IPS DF 6.9 (cell line): ENCODE measurements around the gene PLK5.
"Not testable (repeated sequence)": the region's sequence is repeated elsewhere in the genome, so short reads cannot be mapped to it uniquely, and the experiment has no call there.

Source experiments
- DNase-seq: peaks from one replicate; pipeline ENCODE4 v3.0.0-alpha.2; 2013; ENCODE audit warnings: low read depth, low spot score
- H3K27ac ChIP-seq: one replicate; pipeline ENCODE4 v1.5.1; 2013; ENCODE audit warnings: low read length, control low read depth
- H3K27me3 ChIP-seq: 2 replicates; pipeline ENCODE4 v1.6.1; 2013; ENCODE audit warnings: mild to moderate bottlenecking, low read length; ENCODE audit not compliant: control insufficient read depth, insufficient read depth
- H3K36me3 ChIP-seq: 2 replicates; pipeline ENCODE4 v1.6.1; 2013; ENCODE audit warnings: low read length; ENCODE audit not compliant: control insufficient read depth, insufficient read depth
- H3K4me1 ChIP-seq: 2 replicates; pipeline ENCODE4 v1.6.1; 2013; ENCODE audit warnings: low read length; ENCODE audit not compliant: control insufficient read depth, insufficient read depth
- H3K4me3 ChIP-seq: 2 replicates; pipeline ENCODE4 v1.5.1; 2013; ENCODE audit warnings: mild to moderate bottlenecking, low read length
- H3K9me3 ChIP-seq: 2 replicates; pipeline ENCODE4 v1.6.1; 2013; ENCODE audit warnings: low read length, inconsistent platforms; ENCODE audit not compliant: control insufficient read depth, insufficient read depth
- WGBS: extraction: QIAGEN DNeasy Blood & Tissue Kit; methylation state at CpG from one replicate; pipeline ENCODE4 v1.1.7; 2013; ENCODE audit warnings: mixed read lengths, missing lambda C conversion rate; ENCODE audit not compliant: insufficient read length, insufficient coverage; 5-methylcytosine and 5-hydroxymethylcytosine counted together

PLK5 gene

GRCh38 chr19:1539749-1540148 is 15.9 kb downstream of the PLK5 start:
- H3K4me1 ChIP-seq, H3K36me3 ChIP-seq, H3K27ac ChIP-seq, DNase-seq, H3K4me3 ChIP-seq, H3K27me3 ChIP-seq, H3K9me3 ChIP-seq: not testable (repeated sequence)
- WGBS: no CpG with 5 or more reads among the region's 11 CpGs

DNA sequence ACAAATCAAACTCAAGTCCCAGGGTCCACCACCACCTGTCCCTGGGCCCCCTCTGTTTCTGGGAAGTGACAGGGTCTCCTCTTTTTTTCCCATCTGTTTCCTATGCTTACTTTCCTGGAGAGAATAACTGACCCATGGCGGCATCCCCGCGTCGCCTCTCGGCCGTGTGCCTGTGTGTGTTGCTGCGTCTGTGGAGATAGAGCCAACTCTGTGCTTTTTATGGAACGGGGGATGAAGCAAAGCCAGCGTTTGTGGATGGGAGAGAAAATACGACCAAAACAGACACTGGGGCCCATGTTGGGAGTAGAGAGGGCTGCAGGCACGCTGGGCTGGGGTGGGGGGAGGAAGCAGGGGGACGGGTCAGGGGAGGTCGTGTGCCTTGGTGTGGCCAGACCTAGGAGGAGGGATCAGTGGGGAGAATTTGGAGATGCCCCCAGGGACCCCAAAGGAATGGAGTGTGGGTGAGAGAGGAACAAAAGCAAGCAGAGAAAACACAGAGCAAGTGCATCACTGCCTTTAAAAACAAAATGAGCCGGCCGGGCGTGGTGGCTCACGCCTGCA is 16.6 kb downstream of the PLK5 start:
- H3K36me3 ChIP-seq: no peaks in the 10 kb centered on the region
- no peaks in the 10 kb centered on the region for H3K9me3 ChIP-seq
- no peaks in the 10 kb centered on the region for H3K27me3 ChIP-seq
- WGBS: no CpG with 5 or more reads among the region's 17 CpGs
- no peak overlapping the region for H3K4me3 ChIP-seq
- no peak overlapping the region for H3K27ac ChIP-seq
- no peaks in the 10 kb centered on the region for H3K4me1 ChIP-seq
- DNase-seq: no peak

DNA sequence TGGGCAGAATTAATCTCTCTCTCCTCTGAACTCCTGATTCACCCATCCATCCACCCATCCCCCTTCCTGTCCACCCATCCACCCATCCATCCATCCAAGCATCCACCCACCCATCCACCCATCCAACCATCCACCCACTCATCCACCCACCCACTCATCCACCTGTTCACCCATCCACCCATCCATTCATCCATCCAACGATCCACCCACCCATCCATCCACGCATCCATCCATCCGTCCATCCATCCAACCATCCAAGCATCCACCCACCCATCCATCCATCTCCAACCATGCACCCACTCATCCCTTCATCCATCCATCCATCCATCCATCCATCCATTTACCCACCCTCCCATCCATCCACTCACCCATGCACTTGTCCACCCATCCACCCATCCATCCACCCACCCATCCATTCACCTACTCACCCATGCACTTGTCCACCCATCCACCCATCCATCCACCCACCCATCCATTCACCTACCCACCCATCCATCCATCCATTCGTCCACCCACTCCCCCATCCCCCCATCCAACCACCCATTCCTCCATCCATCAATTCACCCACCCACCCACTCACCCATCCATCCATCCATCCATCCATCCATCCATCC is 25.6 kb downstream of the PLK5 start:
- Histone ChIP-seq H3K4me3 (no peak overlapping the region), H3K9me3 (no peaks in the 10 kb centered on the region), H3K27me3 (no peaks in the 10 kb centered on the region), H3K4me1 (no peaks in the 10 kb centered on the region), H3K27ac (no peak overlapping the region), H3K36me3 (no peaks in the 10 kb centered on the region)
- DNase-seq: no peak
- WGBS: 100% methylated on average over 4 of the region's 4 CpGs

- Histone ChIP-seq H3K27ac (no peak overlapping the region), H3K4me1 (no peaks in the 10 kb centered on the region), H3K27me3 (no peaks in the 10 kb centered on the region), H3K9me3 (no peaks in the 10 kb centered on the region), H3K4me3 (no peak overlapping the region), H3K36me3 (peaks cover 9% of the 10 kb centered on the region)
- WGBS: no CpG with 5 or more reads among the region's 17 CpGs
- no peak for DNase-seq
Observed at GRCh38 chr19:1551068-1552040, 27.5 kb downstream of the PLK5 start.

DNA sequence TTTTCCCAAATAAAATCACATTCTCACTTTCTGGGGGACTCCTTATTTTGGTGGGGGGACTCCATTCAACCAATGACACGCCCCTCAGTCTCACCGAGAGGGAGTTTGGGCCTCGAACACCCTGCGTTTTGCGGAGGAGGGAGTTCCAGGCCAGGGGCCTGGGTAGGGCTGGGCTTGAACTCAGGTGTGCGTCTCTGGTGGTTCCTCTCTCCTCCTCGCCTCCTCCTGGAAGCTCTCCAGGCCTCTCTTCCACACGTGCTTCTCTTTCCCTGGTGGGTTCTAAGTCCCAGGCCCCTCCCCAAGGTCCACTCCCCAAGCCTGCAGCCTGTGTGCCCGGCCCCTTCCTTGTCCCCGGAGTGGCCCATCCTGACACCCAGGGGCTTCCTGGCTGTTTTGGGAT is 29.5 kb downstream of the PLK5 start:
- Histone ChIP-seq H3K36me3 (peaks cover 12% of the 10 kb centered on the region), H3K27ac (no peak overlapping the region), H3K4me3 (no peak overlapping the region), H3K4me1 (no peaks in the 10 kb centered on the region), H3K27me3 (no peaks in the 10 kb centered on the region), H3K9me3 (no peaks in the 10 kb centered on the region)
- DNase-seq: no peak
- WGBS: no CpG with 5 or more reads among the region's 10 CpGs

- Histone ChIP-seq H3K36me3 (peaks cover 12% of the 10 kb centered on the region), H3K27me3 (no peaks in the 10 kb centered on the region), H3K27ac (no peak overlapping the region), H3K4me1 (no peaks in the 10 kb centered on the region), H3K9me3 (no peaks in the 10 kb centered on the region), H3K4me3 (no peak overlapping the region)
- DNase-seq: no peak
- WGBS: no CpG with 5 or more reads among the region's 24 CpGs
Observed at GRCh38 chr19:1554968-1555367, 31.1 kb downstream of the PLK5 start.

- no peaks in the 10 kb centered on the region for H3K9me3 ChIP-seq
- no peak overlapping the region for H3K27ac ChIP-seq
- peaks cover 15% of the 10 kb centered on the region for H3K36me3 ChIP-seq
- H3K4me3 ChIP-seq: no peak overlapping the region
- no peaks in the 10 kb centered on the region for H3K4me1 ChIP-seq
- WGBS: no CpG with 5 or more reads among the region's 121 CpGs
- no peak for DNase-seq
- no peaks in the 10 kb centered on the region for H3K27me3 ChIP-seq
Observed at GRCh38 chr19:1555487-1556389, 31.9 kb downstream of the PLK5 start.

GRCh38 chr19:1556390-1557070 is 32.7 kb downstream of the PLK5 start:
- no CpG with 5 or more reads among the region's 66 CpGs for WGBS
- no peaks in the 10 kb centered on the region for H3K9me3 ChIP-seq
- peaks cover 19% of the 10 kb centered on the region for H3K36me3 ChIP-seq
- H3K4me1 ChIP-seq: no peaks in the 10 kb centered on the region
- H3K4me3 ChIP-seq: no peak overlapping the region
- H3K27me3 ChIP-seq: no peaks in the 10 kb centered on the region
- no peak for DNase-seq
- H3K27ac ChIP-seq: no peak overlapping the region

GRCh38 chr19:1558552-1558951 is 34.7 kb downstream of the PLK5 start:
- H3K36me3 ChIP-seq: peaks cover 19% of the 10 kb centered on the region
- no peak for DNase-seq
- WGBS: no CpG with 5 or more reads among the region's 12 CpGs
- no peaks in the 10 kb centered on the region for H3K27me3 ChIP-seq
- H3K4me3 ChIP-seq: no peak overlapping the region
- H3K27ac ChIP-seq: no peak overlapping the region
- H3K4me1 ChIP-seq: no peaks in the 10 kb centered on the region
- H3K9me3 ChIP-seq: no peaks in the 10 kb centered on the region
